GM12872 (cell line): ENCODE results near the gene IDI2.
A peak's percentile ranks its signal among the peaks of the same experiment; 100 is the strongest.

ENCODE experiments used
- CTCF ChIP-seq: IDR thresholded peaks from 3 replicates; pipeline ENCODE4 v1.5.1; 2011; ENCODE audit warnings: low read depth, mild to moderate bottlenecking, low read length, moderate library complexity; ENCODE audit not compliant: insufficient read depth

The IDI2 gene

GRCh38 chr10:1061930-1062774, 36.5 kb upstream of the IDI2 start:
- no peak for TF ChIP-seq CTCF

- no peak for TF ChIP-seq CTCF
Measured at GRCh38 chr10:1059902-1060301, 34.2 kb upstream of the IDI2 start.

GRCh38 chr10:1058017-1058416, 32.4 kb upstream of the IDI2 start:
- no peak for TF ChIP-seq CTCF

GRCh38 chr10:1057106-1057657, 31.5 kb upstream of the IDI2 start:
- no peak for TF ChIP-seq CTCF

GRCh38 chr10:1056326-1057105, 30.9 kb upstream of the IDI2 start, which contains the start of gene WDR37:
WDR37 (plus strand) TSS chr10:1056385; CDS start chr10:1072156, 15,771 bp downstream.
- TF ChIP-seq CTCF, result no peak

- TF ChIP-seq CTCF, result no peak
Measured at GRCh38 chr10:1054684-1055083, 29.0 kb upstream of the IDI2 start.

- TF ChIP-seq CTCF, result peak; percentile 40; the same call in 2 of the 3 replicates
Measured at GRCh38 chr10:1050554-1050953, 24.9 kb upstream of the IDI2 start.
